ENCODE results near the gene ENTREP3. TPM values are rescaled to one million over a fixed set of nuclear protein-coding genes. Genes with fewer than 3 reads are reported as not detected.
A peak's percentile ranks its signal among the peaks of the same experiment; 100 is the strongest.
"Not testable (repeated sequence)": the region's sequence is repeated elsewhere in the genome, so short reads cannot be mapped to it uniquely, and the experiment has no call there.

The ENTREP3 gene
- total RNA-seq, 4 donors from 2014 or later = 9.0 to 21.9 (median 15.7) TPM

GRCh38 chr1:155227261-155228095, 27.8 kb downstream of the ENTREP3 start:
- in situ Hi-C loops (cut with MboI; ENCODE audit: low pct_ligation_motif_present in 1 of 4, low pct_unique_long_range_greater_than_20kb in 1 of 4, low sequenced_read_pairs in 3 of 4) (no loop called here), intact Hi-C loops (cut with DNase I; ENCODE audit: low total_unique reads) (loop anchor here (2.0 kb wide), 1 partner anchor 19 kb away; the partner anchor contains the start of gene MTX1)
- Histone ChIP-seq H3K4me3 (peak overlapping the region; percentile 43 to 81 (median 48)), H3K27ac (peak overlapping the region; percentile 88 to 95 (median 92)), H3K36me3 (no peaks in the 10 kb centered on the region), H3K27me3 (no peaks in the 10 kb centered on the region), H3K9me3 (no peaks in the 10 kb centered on the region), H3K4me1 (peaks cover 5 to 27% (median 10%) of the 10 kb centered on the region in 4 donors)
- peak; percentile 99 for DNase-seq
- peak; percentile 80 to 90 (median 83) for TF ChIP-seq POLR2AphosphoS5 (IDR thresholded peaks at IDR 0.05)
- peak; percentile 76 for TF ChIP-seq POLR2A (IDR thresholded peaks at IDR 0.05)
- no peak for TF ChIP-seq EP300 (IDR thresholded peaks at IDR 0.05; ENCODE audit: low read depth)
- 2% methylated on average over 9 to 42 of the region's 42 CpGs for WGBS, 2 donors (ENCODE audit: low coverage in 1 of 2)

GRCh38 chr1:155226910-155227260, 28.4 kb downstream of the ENTREP3 start:
- Histone ChIP-seq H3K9me3 (no peaks in the 10 kb centered on the region), H3K27ac (peak overlapping the region; percentile 88 to 95 (median 92)), H3K4me3 (peak overlapping the region; percentile 43 to 81 (median 48)), H3K36me3 (no peaks in the 10 kb centered on the region), H3K4me1 (peaks cover 5 to 24% (median 10%) of the 10 kb centered on the region in 4 donors), H3K27me3 (no peaks in the 10 kb centered on the region)
- in situ Hi-C loops (cut with MboI; ENCODE audit: low pct_ligation_motif_present in 1 of 4, low pct_unique_long_range_greater_than_20kb in 1 of 4, low sequenced_read_pairs in 3 of 4) = no loop called here
- 0 to 1% methylated on average over 2 to 19 of the region's 19 CpGs for WGBS, 2 donors (ENCODE audit: low coverage in 1 of 2)
- TF ChIP-seq CTCF (IDR thresholded peaks at IDR 0.05) (peak in 1 of 5 experiments; percentile 22), POLR2AphosphoS5 (IDR thresholded peaks at IDR 0.05) (no peak)
- DNase-seq = peak; percentile 61
- intact Hi-C loops (cut with DNase I; ENCODE audit: low total_unique reads) = loop anchor here (2.0 kb wide), 1 partner anchor 18 kb away; the partner anchor contains the start of gene MTX1

GRCh38 chr1:155226188-155226909, 28.9 kb downstream of the ENTREP3 start:
- in situ Hi-C loops (cut with MboI; ENCODE audit: low pct_ligation_motif_present in 1 of 4, low pct_unique_long_range_greater_than_20kb in 1 of 4, low sequenced_read_pairs in 3 of 4) (no loop called here), intact Hi-C loops (cut with DNase I; ENCODE audit: low total_unique reads) (loop anchor here (2.0 kb wide), 1 partner anchor 18 kb away; the partner anchor contains the start of gene MTX1)
- TF ChIP-seq POLR2A (IDR thresholded peaks at IDR 0.05) (no peak), POLR2AphosphoS5 (IDR thresholded peaks at IDR 0.05) (no peak), EP300 (IDR thresholded peaks at IDR 0.05; ENCODE audit: low read depth) (no peak), CTCF (IDR thresholded peaks at IDR 0.05) (peak; percentile 41 to 78 (median 49))
- Histone ChIP-seq H3K27me3 (no peaks in the 10 kb centered on the region), H3K27ac (peak overlapping the region; percentile 88 to 95 (median 92)), H3K4me3 (peak overlapping the region; percentile 43 to 81 (median 48)), H3K36me3 (no peaks in the 10 kb centered on the region), H3K4me1 (peaks cover 5 to 24% (median 10%) of the 10 kb centered on the region in 4 donors), H3K9me3 (no peaks in the 10 kb centered on the region)
- peak; percentile 87 for DNase-seq
- WGBS, 2 donors (ENCODE audit: low coverage in 1 of 2) = 0 to 1% methylated on average over 7 of the region's 7 CpGs

GRCh38 chr1:155225404-155225759, 29.9 kb downstream of the ENTREP3 start:
- in situ Hi-C loops (cut with MboI; ENCODE audit: low pct_ligation_motif_present in 1 of 4, low pct_unique_long_range_greater_than_20kb in 1 of 4, low sequenced_read_pairs in 3 of 4); H3K27me3 ChIP-seq; intact Hi-C loops (cut with DNase I; ENCODE audit: low total_unique reads); H3K9me3 ChIP-seq; H3K36me3 ChIP-seq; H3K4me3 ChIP-seq; DNase-seq: not testable (repeated sequence)
- Histone ChIP-seq H3K4me1 (peaks cover 6 to 28% (median 13%) of the 10 kb centered on the region in 4 donors), H3K27ac (peak overlapping the region in 3 of 4 donors; percentile 50 to 95 (median 94))
- 95% methylated on average over 8 of the region's 8 CpGs; no CpG with 5 or more reads in 1 of the 2 donors for WGBS, 2 donors (ENCODE audit: low coverage in 1 of 2)

GRCh38 chr1:155223047-155223446, 32.2 kb downstream of the ENTREP3 start:
- WGBS, 2 donors (ENCODE audit: low coverage in 1 of 2) = 79 to 93% methylated on average over 6 to 7 of the region's 7 CpGs
- in situ Hi-C loops (cut with MboI; ENCODE audit: low pct_ligation_motif_present in 1 of 4, low pct_unique_long_range_greater_than_20kb in 1 of 4, low sequenced_read_pairs in 3 of 4) = no loop called here
- peaks cover 14 to 41% (median 25%) of the 10 kb centered on the region in 4 donors for H3K4me1 ChIP-seq
- intact Hi-C loops (cut with DNase I; ENCODE audit: low total_unique reads) = no loop called here
- no peak overlapping the region for H3K4me3 ChIP-seq
- no peaks in the 10 kb centered on the region for H3K36me3 ChIP-seq
- H3K9me3 ChIP-seq = no peaks in the 10 kb centered on the region
- DNase-seq = no peak
- no peaks in the 10 kb centered on the region for H3K27me3 ChIP-seq
- H3K27ac ChIP-seq = no peak overlapping the region
- TF ChIP-seq CTCF (IDR thresholded peaks at IDR 0.05) (no peak), POLR2AphosphoS5 (IDR thresholded peaks at IDR 0.05) (no peak), POLR2A (IDR thresholded peaks at IDR 0.05) (no peak)
